ENCODE results near the gene NOVA2.

Gene NOVA2

GRCh38 chr19:45960595-45961235 lies 12.9 kb downstream of the NOVA2 start:
- DNase-seq (ENCODE audit: low spot score): no peak

GRCh38 chr19:45959517-45960025 lies 14.1 kb downstream of the NOVA2 start:
- DNase-seq (ENCODE audit: low spot score): no peak

GRCh38 chr19:45958769-45959516 lies 14.7 kb downstream of the NOVA2 start:
- no peak for DNase-seq (ENCODE audit: low spot score)

GRCh38 chr19:45958320-45958719 lies 15.3 kb downstream of the NOVA2 start:
- no peak for DNase-seq (ENCODE audit: low spot score)

GRCh38 chr19:45955905-45956608 lies 17.6 kb downstream of the NOVA2 start:
- no peak for DNase-seq (ENCODE audit: low spot score)

- DNase-seq (ENCODE audit: low spot score): no peak
Measured at GRCh38 chr19:45954156-45954555, 19.5 kb downstream of the NOVA2 start.

- DNase-seq (ENCODE audit: low spot score): no peak
Measured at GRCh38 chr19:45953676-45954075, 20.0 kb downstream of the NOVA2 start.

- peak; percentile 83 for DNase-seq (ENCODE audit: low spot score)
Measured at GRCh38 chr19:45952686-45953505, 20.8 kb downstream of the NOVA2 start.

GRCh38 chr19:45952341-45952685 lies 21.4 kb downstream of the NOVA2 start:
- no peak for DNase-seq (ENCODE audit: low spot score)

GRCh38 chr19:45947926-45948325 lies 25.7 kb downstream of the NOVA2 start:
- no peak for DNase-seq (ENCODE audit: low spot score)

- DNase-seq (ENCODE audit: low spot score): no peak
Measured at GRCh38 chr19:45940515-45940805, 33.2 kb downstream of the NOVA2 start.

GRCh38 chr19:45939792-45940514 lies 33.7 kb downstream of the NOVA2 start:
- DNase-seq (ENCODE audit: low spot score): peak; percentile 31

- no peak for DNase-seq (ENCODE audit: low spot score)
Measured at GRCh38 chr19:45938733-45939319, 34.8 kb downstream of the NOVA2 start.

- no peak for DNase-seq (ENCODE audit: low spot score)
Measured at GRCh38 chr19:45935267-45935666, 38.4 kb downstream of the NOVA2 start.

- DNase-seq (ENCODE audit: low spot score): no peak
Measured at GRCh38 chr19:45934551-45935230, 39.0 kb downstream of the NOVA2 start.

GRCh38 chr19:45933759-45934158 lies 39.9 kb downstream of the NOVA2 start:
- DNase-seq (ENCODE audit: low spot score): no peak

GRCh38 chr19:45931055-45931454 lies 42.6 kb downstream of the NOVA2 start:
- DNase-seq (ENCODE audit: low spot score): no peak

GRCh38 chr19:45929247-45929646 lies 44.4 kb downstream of the NOVA2 start:
- DNase-seq (ENCODE audit: low spot score): no peak

- DNase-seq (ENCODE audit: low spot score): peak; percentile 97
Measured at GRCh38 chr19:45927565-45928261, 46.0 kb downstream of the NOVA2 start.

- DNase-seq (ENCODE audit: low spot score): no peak
Measured at GRCh38 chr19:45924891-45925447, 48.7 kb downstream of the NOVA2 start.

Data from GM03348 (cell line).